Esophagus mucosa (tissue), 1 donor: ENCODE data around the gene KRTAP10-5. TPM values are rescaled to one million over a fixed set of nuclear protein-coding genes. Genes with fewer than 3 reads are reported as not detected.

Experiments
- total RNA-seq: library from RNA; stranded (reverse); gene quantifications from one replicate; pipeline ENCODE4 v1.2.4, GENCODE V29; 2023
- donor health status: DM: yes; HTN: yes; CAD: no.

Gene KRTAP10-5
- total RNA-seq, 1 donor from 2014 or later = not detected

Other genes with a start within 250 kb of the KRTAP10-5 start
- 7.1 TPM for gene CFAP410, start 241.2 kb downstream of the KRTAP10-5 start, total RNA-seq
- gene TRPM2, start 227.0 kb downstream of the KRTAP10-5 start, total RNA-seq = 1.2 TPM
- gene LRRC3, start 125.1 kb downstream of the KRTAP10-5 start, total RNA-seq = 0.72 TPM
- not detected for gene KRTAP10-1, start 40.4 kb downstream of the KRTAP10-5 start, total RNA-seq
- not detected for gene KRTAP10-2, start 29.1 kb downstream of the KRTAP10-5 start, total RNA-seq
- gene KRTAP10-3, start 21.8 kb downstream of the KRTAP10-5 start, total RNA-seq = not detected
- gene KRTAP10-4, start 6.9 kb downstream of the KRTAP10-5 start, total RNA-seq = not detected
- not detected for gene KRTAP10-6, start 11.9 kb upstream of the KRTAP10-5 start, total RNA-seq
- gene KRTAP10-7, start 20.0 kb upstream of the KRTAP10-5 start, total RNA-seq = not detected
- not detected for gene KRTAP10-8, start 31.5 kb upstream of the KRTAP10-5 start, total RNA-seq
- not detected for gene KRTAP10-9, start 46.5 kb upstream of the KRTAP10-5 start, total RNA-seq
- gene KRTAP10-10, start 56.8 kb upstream of the KRTAP10-5 start, total RNA-seq = not detected
- gene KRTAP10-11, start 65.8 kb upstream of the KRTAP10-5 start, total RNA-seq = not detected
- not detected for gene KRTAP12-4, start 74.1 kb upstream of the KRTAP10-5 start, total RNA-seq
- not detected for gene KRTAP12-3, start 77.3 kb upstream of the KRTAP10-5 start, total RNA-seq
- not detected for gene KRTAP12-2, start 86.3 kb upstream of the KRTAP10-5 start, total RNA-seq
- not detected for gene KRTAP12-1, start 101.6 kb upstream of the KRTAP10-5 start, total RNA-seq
- not detected for gene KRTAP10-12, start 116.6 kb upstream of the KRTAP10-5 start, total RNA-seq
- gene TSPEAR, start 131.0 kb upstream of the KRTAP10-5 start, total RNA-seq = 0.08 TPM
- gene UBE2G2, start 221.2 kb upstream of the KRTAP10-5 start, total RNA-seq = 35.8 TPM
- gene SUMO3, start 237.5 kb upstream of the KRTAP10-5 start, total RNA-seq = 51.9 TPM